GM20000 (cell line): ENCODE results near the gene CHRNA3.

Experiments used
- DNase-seq: peaks from one replicate; pipeline ENCODE4 v3.0.0; 2012; ENCODE audit warnings: low spot score
- TF ChIP-seq, protein P1 (sequence below): IDR thresholded peaks from 2 replicates; pipeline ENCODE4 v1.5.1; 2012; ENCODE audit warnings: mild to moderate bottlenecking, control low read depth; ENCODE audit errors: extremely low read depth, missing control alignments

Gene CHRNA3

GRCh38 chr15:78629031-78629715 is 8.4 kb upstream of the CHRNA3 start:
- no peak for DNase-seq
- TF ChIP-seq, protein P1, sequence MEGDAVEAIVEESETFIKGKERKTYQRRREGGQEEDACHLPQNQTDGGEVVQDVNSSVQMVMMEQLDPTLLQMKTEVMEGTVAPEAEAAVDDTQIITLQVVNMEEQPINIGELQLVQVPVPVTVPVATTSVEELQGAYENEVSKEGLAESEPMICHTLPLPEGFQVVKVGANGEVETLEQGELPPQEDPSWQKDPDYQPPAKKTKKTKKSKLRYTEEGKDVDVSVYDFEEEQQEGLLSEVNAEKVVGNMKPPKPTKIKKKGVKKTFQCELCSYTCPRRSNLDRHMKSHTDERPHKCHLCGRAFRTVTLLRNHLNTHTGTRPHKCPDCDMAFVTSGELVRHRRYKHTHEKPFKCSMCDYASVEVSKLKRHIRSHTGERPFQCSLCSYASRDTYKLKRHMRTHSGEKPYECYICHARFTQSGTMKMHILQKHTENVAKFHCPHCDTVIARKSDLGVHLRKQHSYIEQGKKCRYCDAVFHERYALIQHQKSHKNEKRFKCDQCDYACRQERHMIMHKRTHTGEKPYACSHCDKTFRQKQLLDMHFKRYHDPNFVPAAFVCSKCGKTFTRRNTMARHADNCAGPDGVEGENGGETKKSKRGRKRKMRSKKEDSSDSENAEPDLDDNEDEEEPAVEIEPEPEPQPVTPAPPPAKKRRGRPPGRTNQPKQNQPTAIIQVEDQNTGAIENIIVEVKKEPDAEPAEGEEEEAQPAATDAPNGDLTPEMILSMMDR, result no peak

GRCh38 chr15:78628227-78628626 is 7.4 kb upstream of the CHRNA3 start:
- TF ChIP-seq, protein P1, result no peak
- no peak for DNase-seq

GRCh38 chr15:78627348-78627747 is 6.6 kb upstream of the CHRNA3 start:
- no peak for DNase-seq
- TF ChIP-seq, protein P1, result no peak

DNA sequence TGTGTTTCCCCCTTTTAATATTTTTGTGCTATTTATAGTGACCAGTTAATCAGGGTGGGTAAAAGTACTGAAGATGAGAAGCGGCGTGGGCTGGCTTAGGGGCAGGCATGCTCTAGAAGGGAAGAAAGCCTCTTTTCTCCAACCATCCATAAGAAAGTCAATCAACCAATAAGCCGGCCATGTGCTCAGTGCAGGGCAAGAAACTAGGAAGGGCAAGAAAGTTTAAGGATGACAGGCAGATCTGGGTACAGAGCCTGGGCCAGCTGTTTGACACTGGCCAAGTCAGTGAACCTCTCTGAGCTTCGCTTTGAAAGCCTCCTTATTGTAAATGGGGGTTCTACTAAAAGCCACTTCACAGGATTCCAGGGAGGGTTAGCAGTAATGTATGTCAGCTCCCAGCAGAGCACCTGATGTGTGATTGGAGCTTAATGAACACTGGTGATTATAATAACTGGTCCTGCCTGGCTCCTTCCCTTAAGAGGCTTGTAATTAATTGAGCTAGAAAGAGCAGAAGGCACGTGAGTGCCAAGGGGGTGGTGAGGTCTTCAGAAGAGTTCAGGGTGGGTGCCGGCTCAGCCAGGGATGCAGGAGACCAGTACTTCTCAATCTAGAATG is 5.7 kb upstream of the CHRNA3 start:
- TF ChIP-seq, protein P1, result no peak

DNA sequence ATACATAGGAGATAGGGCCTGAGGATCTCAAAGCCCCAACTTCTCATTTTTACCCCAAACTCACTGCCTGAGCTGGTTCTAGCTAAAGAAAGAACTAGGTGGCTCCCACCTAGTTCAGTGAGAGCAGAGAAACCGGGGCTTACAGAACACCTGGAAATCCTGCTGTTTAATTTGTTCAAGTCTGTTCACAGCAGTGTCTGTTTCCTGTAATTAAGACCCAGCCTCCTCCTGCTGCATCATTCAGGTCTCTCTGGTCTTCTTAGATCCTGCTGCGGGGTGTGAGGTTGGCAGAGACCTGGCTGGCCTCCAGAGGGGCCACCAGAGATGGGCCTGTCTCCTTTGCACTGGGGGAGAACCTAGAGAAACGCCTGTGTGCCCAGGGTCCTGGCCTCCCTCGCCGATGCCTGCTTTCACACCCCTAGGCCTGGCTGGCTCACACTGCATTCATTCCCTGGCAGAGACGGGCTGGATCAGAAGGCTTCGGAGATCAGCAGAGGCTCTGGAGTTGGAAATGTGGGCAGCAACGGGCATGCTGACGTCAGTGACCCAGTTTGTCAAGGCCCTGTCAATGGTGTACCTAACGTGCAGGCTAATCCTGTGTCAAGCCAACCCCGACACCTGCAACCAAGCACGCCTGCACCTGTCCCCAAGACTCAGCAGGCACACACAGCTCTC is 4.9 kb upstream of the CHRNA3 start:
- TF ChIP-seq, protein P1, result no peak
- DNase-seq, result no peak

More for the DNA sequence above, 5.7 kb upstream of the CHRNA3 start:
- no peak for DNase-seq

DNA sequence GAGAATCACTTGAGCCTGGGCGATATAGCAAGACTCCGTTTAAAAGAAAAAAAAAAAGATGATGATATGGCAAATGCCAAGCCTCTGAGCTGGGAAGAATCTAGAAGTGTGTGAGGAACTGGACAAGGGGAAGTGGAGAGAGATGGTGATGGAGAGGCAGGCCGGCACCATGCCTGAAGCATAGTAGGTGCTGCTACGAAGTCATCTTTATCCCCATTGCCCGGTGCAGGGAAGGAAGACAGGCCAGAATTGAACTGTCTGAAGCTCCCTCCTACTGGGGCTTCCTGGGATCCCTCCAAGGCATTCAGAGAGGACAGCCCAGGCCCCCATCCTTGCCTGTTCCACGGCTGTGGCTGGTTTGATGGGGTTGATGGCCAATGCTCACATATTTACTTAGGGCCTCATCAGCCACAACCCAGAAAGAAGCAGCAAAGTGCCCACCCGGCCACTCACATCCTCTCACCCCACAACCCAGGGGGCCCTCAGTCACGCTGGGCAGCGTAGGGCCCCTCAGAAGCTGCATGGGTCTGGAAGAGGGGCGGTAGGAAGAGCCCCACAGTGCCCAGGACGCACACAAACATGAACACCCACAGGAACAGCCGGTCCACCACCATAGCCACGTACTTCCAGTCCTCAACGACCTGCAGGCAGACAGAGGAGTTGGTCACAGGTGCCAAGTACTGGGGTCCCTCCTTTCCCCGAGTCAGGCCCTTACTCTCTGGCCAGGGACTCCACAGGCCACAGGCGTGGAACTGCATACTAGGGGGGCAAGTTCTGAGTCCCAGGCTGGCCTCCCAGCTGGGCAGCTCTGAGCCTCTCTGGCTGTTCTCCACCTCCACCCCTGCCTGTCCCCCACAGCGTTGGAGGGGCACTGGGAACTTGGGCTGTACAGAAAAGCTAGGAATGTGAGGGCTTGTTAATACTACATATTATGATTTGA is 4.1 kb upstream of the CHRNA3 start:
- no peak for DNase-seq
- TF ChIP-seq, protein P1, result no peak
